Spleen (tissue), 3 donors: ENCODE results near the gene GRID2.

Experiments
- POLR2A ChIP-seq, 3 donors: fragments of 450-650 bp; IDR thresholded peaks; one replicate each; pipeline ENCODE4 v1.5.1; 2017; ENCODE audit warnings: antibody characterized with exemption in 3 of 3, mild to moderate bottlenecking in 1 of 3
- POLR2AphosphoS5 ChIP-seq, 3 donors: sonication (generic); formaldehyde crosslinking; IDR thresholded peaks; one replicate each; pipeline ENCODE4 v1.5.1; 2017; ENCODE audit warnings: antibody characterized with exemption in 3 of 3

GRCh38 chr4:93540562-93540961 is 1236.8 kb downstream of the GRID2 start:
- TF ChIP-seq POLR2AphosphoS5 (IDR thresholded peaks at IDR 0.05) = no peak
- no peak for TF ChIP-seq POLR2A (IDR thresholded peaks at IDR 0.05)
